ENCODE measurements around the gene BBS12.

- TF ChIP-seq EZH2phosphoT487 (IDR thresholded peaks at IDR 0.05; ENCODE audit: insufficient read depth, low read depth) (no peak), EZH2 (IDR thresholded peaks at IDR 0.05; ENCODE audit: insufficient read depth, poor library complexity, severe bottlenecking) (no peak)
Measured at GRCh38 chr4:122744229-122744628, 11.7 kb downstream of the BBS12 start.

All from GM23248 (cell line).